Spleen (tissue), 7 donors: Measurements from ENCODE around the gene ANKRD31.

Source experiments
- CTCF ChIP-seq, 11 experiments: fragments of 200-600 bp in 7 of 11; fragments of 450-650 bp in 4 of 11; sonication (generic) in 4 of 11; IDR thresholded peaks in 8 of 11; conservative IDR thresholded peaks in 3 of 11; 1 replicate in 7 of 11; 2 replicates in 4 of 11; pipeline versions ENCODE4 v1.4.0 to v1.8.0; 2016 to 2021; ENCODE audit warnings: antibody characterized with exemption in 11 of 11, inconsistent platforms in 4 of 11, mild to moderate bottlenecking in 1 of 11
- POLR2A ChIP-seq, 3 donors: fragments of 450-650 bp; IDR thresholded peaks; one replicate each; pipeline ENCODE4 v1.5.1; 2017; ENCODE audit warnings: antibody characterized with exemption in 3 of 3, mild to moderate bottlenecking in 1 of 3
- POLR2AphosphoS5 ChIP-seq, 3 donors: sonication (generic); formaldehyde crosslinking; IDR thresholded peaks; one replicate each; pipeline ENCODE4 v1.5.1; 2017; ENCODE audit warnings: antibody characterized with exemption in 3 of 3
- donor health status: DM: no; HTN: no; CAD: no; lungs with moderate emphysema.
- donor health status: DM: no; HTN: no; CAD: no.
- donor health status: DM: no; HTN: no; CAD: no.

GRCh38 chr5:75049456-75050351 lies 187.0 kb downstream of the ANKRD31 start:
- TF ChIP-seq POLR2AphosphoS5 (IDR thresholded peaks at IDR 0.05) (peak in 1 of 3 donors; percentile 24), CTCF (IDR thresholded peaks at IDR 0.05 in 8 of 11, conservative IDR thresholded peaks at IDR 0.05 in 3 of 11) (peak; percentile 57 to 84 (median 75)), POLR2A (IDR thresholded peaks at IDR 0.05) (no peak)
